ENCODE data around the gene ZDHHC11.
"Not testable (repeated sequence)": the region's sequence is repeated elsewhere in the genome, so short reads cannot be mapped to it uniquely, and the experiment has no call there.

DNA sequence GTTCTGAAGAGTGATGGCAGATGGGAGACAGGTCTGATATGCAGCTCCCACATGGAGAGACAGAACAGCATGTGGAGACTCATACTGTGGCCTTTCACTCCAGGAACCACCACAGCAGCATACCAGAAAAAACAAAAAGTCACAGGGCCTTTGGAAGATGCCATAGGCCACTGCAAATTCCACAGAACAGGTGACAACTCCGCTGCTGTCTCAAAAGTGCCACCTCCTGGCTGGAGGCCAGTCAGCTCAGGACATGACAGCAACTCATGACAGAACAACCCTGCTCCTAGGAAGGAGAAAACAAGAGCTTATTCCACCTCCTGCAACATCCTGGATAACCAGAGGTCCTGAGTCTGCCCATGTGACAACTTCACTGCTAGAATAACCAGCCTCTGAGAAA, 25.2 kb downstream of the ZDHHC11 start:
- TF ChIP-seq, protein P1, sequence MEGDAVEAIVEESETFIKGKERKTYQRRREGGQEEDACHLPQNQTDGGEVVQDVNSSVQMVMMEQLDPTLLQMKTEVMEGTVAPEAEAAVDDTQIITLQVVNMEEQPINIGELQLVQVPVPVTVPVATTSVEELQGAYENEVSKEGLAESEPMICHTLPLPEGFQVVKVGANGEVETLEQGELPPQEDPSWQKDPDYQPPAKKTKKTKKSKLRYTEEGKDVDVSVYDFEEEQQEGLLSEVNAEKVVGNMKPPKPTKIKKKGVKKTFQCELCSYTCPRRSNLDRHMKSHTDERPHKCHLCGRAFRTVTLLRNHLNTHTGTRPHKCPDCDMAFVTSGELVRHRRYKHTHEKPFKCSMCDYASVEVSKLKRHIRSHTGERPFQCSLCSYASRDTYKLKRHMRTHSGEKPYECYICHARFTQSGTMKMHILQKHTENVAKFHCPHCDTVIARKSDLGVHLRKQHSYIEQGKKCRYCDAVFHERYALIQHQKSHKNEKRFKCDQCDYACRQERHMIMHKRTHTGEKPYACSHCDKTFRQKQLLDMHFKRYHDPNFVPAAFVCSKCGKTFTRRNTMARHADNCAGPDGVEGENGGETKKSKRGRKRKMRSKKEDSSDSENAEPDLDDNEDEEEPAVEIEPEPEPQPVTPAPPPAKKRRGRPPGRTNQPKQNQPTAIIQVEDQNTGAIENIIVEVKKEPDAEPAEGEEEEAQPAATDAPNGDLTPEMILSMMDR (IDR thresholded peaks at IDR 0.05), result not testable (repeated sequence)
- not testable (repeated sequence) for TF ChIP-seq POLR2A (IDR thresholded peaks at IDR 0.05)
